Lower lobe of right lung (tissue), 2 donors: Measurements from ENCODE around the gene LRRC28. TPM values are rescaled to one million over a fixed set of nuclear protein-coding genes. Genes with fewer than 3 reads are reported as not detected.
A peak's percentile ranks its signal among the peaks of the same experiment; 100 is the strongest.

Source experiments
- ATAC-seq, 2 donors: fragments of 200-7000 bp; cut with Tn5 transposase; one replicate each; pipeline ENCODE4 v1.9.1; 2020 to 2022; ENCODE audit warnings: mild to moderate bottlenecking in 2 of 2, moderate library complexity in 2 of 2
- DNase-seq: peaks from one replicate; pipeline ENCODE4 v3.0.0-alpha.2; 2020
- H3K27ac ChIP-seq: fragments of 200-600 bp; one replicate; pipeline ENCODE4 v1.8.0; 2022
- H3K27me3 ChIP-seq: fragments of 200-600 bp; one replicate; pipeline ENCODE4 v1.8.0; 2022; ENCODE audit warnings: low read depth
- H3K36me3 ChIP-seq: fragments of 200-600 bp; one replicate; pipeline ENCODE4 v1.8.0; 2022; ENCODE audit warnings: mild to moderate bottlenecking
- H3K4me1 ChIP-seq: fragments of 200-600 bp; one replicate; pipeline ENCODE4 v1.8.0; 2022
- H3K4me3 ChIP-seq: fragments of 200-600 bp; one replicate; pipeline ENCODE4 v1.8.0; 2022; ENCODE audit warnings: mild to moderate bottlenecking
- H3K9me3 ChIP-seq: fragments of 200-600 bp; one replicate; pipeline ENCODE4 v1.8.0; 2022
- intact Hi-C: fragments of 100-400 bp; cut with DNase I; formaldehyde crosslinking; loops from one replicate; pipeline ENCODE4 v1.11.0; 2022
- total RNA-seq: library from RNA; stranded (reverse); fragmentation: NEBNext Ultra II Directional; extraction: Animal tissue kit (Norgen Biotek cat#: 25700); gene quantifications from one replicate; pipeline ENCODE4 v1.2.1, GENCODE V29; 2021
- TF ChIP-seq, protein P1 (sequence below): fragments of 200-600 bp; IDR thresholded peaks from one replicate; pipeline ENCODE4 v1.8.0; 2022; ENCODE audit warnings: antibody characterized with exemption, mild to moderate bottlenecking
- donor health status: DM: no; HTN: yes; CAD: no; lungs with severe emphysema.

LRRC28 gene
- total RNA-seq, 1 donor from 2014 or later, result 23.8 TPM

GRCh38 chr15:99412082-99412481 lies 160.8 kb downstream of the LRRC28 start:
- no peak for DNase-seq
- H3K4me3 ChIP-seq, result no peak overlapping the region
- H3K27me3 ChIP-seq, result no peaks in the 10 kb centered on the region
- no peak for ATAC-seq
- H3K27ac ChIP-seq, result no peak overlapping the region
- TF ChIP-seq, protein P1, sequence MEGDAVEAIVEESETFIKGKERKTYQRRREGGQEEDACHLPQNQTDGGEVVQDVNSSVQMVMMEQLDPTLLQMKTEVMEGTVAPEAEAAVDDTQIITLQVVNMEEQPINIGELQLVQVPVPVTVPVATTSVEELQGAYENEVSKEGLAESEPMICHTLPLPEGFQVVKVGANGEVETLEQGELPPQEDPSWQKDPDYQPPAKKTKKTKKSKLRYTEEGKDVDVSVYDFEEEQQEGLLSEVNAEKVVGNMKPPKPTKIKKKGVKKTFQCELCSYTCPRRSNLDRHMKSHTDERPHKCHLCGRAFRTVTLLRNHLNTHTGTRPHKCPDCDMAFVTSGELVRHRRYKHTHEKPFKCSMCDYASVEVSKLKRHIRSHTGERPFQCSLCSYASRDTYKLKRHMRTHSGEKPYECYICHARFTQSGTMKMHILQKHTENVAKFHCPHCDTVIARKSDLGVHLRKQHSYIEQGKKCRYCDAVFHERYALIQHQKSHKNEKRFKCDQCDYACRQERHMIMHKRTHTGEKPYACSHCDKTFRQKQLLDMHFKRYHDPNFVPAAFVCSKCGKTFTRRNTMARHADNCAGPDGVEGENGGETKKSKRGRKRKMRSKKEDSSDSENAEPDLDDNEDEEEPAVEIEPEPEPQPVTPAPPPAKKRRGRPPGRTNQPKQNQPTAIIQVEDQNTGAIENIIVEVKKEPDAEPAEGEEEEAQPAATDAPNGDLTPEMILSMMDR, result no peak
- H3K9me3 ChIP-seq, result no peaks in the 10 kb centered on the region
- intact Hi-C loops, result no loop called here
- no peaks in the 10 kb centered on the region for H3K36me3 ChIP-seq
- H3K4me1 ChIP-seq, result peaks cover 19% of the 10 kb centered on the region

GRCh38 chr15:99412626-99413025 lies 161.3 kb downstream of the LRRC28 start:
- H3K4me1 ChIP-seq, result peaks cover 19% of the 10 kb centered on the region
- H3K4me3 ChIP-seq, result no peak overlapping the region
- H3K27me3 ChIP-seq, result no peaks in the 10 kb centered on the region
- H3K9me3 ChIP-seq, result no peaks in the 10 kb centered on the region
- ATAC-seq, result no peak
- TF ChIP-seq, protein P1, result no peak
- intact Hi-C loops, result no loop called here
- no peak overlapping the region for H3K27ac ChIP-seq
- no peaks in the 10 kb centered on the region for H3K36me3 ChIP-seq
- DNase-seq, result no peak

DNA sequence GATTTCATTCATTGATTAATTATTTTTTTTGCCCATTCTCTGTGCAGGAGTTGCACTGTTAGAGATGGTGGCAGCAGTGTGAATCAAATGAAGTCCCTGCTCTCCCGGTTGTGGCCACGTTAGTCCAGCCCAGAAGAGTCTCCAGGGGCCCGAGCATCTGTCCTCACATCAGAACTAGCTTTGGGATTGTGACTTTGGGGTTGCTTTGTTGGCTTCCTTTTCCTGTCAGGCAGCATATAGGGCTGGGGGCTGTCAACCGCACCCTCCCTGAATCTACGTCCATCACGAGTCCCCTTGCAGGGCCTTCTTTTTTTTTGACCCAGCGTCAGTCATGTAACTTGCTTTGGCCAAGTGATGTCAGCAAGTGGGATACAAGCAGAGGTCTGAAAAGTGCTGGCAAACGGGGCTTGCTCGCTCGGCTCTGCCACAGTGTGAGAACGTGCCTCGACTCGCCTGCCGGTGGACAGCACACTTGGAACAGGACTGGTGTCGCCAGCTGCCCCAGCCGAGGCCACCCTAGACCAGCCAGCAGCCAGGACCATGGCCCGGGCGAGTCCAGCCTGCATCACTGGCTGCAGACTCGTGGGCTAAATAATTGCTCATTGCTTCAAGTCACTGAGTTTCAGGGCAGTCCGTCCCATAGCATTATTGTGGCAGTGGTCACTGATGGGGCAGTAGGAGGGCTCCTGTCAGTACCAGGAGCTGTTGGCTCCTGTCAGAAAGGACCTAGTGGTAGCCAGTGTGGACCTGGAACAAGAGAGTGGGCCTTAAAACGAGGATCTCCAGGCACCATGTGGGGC lies 162.9 kb downstream of the LRRC28 start:
- ATAC-seq (no peak), DNase-seq (no peak)
- Histone ChIP-seq H3K4me3 (no peak overlapping the region), H3K27me3 (no peaks in the 10 kb centered on the region), H3K36me3 (no peaks in the 10 kb centered on the region), H3K4me1 (peaks cover 6% of the 10 kb centered on the region), H3K27ac (no peak overlapping the region), H3K9me3 (no peaks in the 10 kb centered on the region)
- intact Hi-C loops, result no loop called here
- TF ChIP-seq, protein P1, result no peak

DNA sequence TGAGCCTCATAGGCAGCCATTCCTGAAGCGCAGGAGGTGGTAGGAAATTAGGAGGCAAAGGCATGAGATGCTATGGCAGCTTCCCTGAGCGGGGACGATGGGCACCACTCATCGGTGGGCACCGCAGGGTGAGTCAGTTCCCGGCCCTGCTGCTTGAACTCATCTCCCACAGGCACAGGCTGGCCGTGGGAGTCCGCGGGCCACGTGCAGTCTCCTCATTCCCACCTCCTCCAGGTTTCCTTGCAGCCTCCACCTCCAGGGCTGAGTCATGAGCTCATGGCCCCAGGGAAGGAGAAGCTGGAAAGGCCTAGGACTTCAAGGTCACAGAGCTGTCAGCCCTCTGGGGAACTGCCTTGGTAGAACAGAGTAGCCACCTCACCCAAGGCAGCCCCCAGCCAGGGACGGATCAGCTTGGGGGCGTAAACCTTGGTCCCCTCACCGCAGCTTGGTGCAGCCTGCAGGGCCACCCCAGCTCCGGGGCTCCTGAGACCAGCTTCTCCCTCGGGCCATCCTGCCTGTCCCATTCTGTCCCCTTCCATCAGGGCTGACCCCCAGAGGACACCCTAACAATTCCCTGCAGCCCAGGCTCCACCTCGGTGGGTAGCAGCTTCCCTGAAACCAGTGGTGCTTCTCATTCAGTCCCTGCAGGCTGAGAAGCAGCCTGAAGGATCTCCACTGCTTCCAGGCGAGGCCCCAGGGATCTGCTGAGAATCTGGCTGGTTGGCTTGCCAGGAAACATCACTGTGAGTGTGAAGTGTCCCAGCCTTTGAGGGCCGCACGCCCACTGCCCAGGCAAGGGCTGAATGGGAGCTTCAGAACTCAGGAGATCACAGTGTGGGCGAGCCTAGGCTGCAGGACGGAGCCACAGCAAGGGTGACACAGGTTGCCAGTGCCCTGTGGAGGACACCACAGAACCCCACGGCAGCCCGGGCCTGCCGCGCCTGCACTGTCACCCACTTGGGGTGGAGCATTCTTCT lies 163.8 kb downstream of the LRRC28 start:
- no peak for DNase-seq

More for the DNA sequence above, 163.8 kb downstream of the LRRC28 start:
- no peak overlapping the region for H3K4me3 ChIP-seq
- H3K4me1 ChIP-seq, result no peaks in the 10 kb centered on the region
- H3K9me3 ChIP-seq, result no peaks in the 10 kb centered on the region
- no peak overlapping the region for H3K27ac ChIP-seq
- intact Hi-C loops, result no loop called here
- no peaks in the 10 kb centered on the region for H3K36me3 ChIP-seq
- H3K27me3 ChIP-seq, result no peaks in the 10 kb centered on the region
- TF ChIP-seq, protein P1, result no peak
- ATAC-seq, result peak in 1 of 2 donors; percentile 23
